ENCODE measurements around the gene PDCD2L.

PDCD2L gene

GRCh38 chr19:34474233-34474989 is 70.2 kb downstream of the PDCD2L start:
- no peak for DNase-seq

- no peak for DNase-seq
Measured at GRCh38 chr19:34475026-34475974, 71.1 kb downstream of the PDCD2L start.
